ENCODE results near the gene OR2L13. TPM values are rescaled to one million over a fixed set of nuclear protein-coding genes. Genes with fewer than 3 reads are reported as not detected.

OR2L13 gene
- total and polyA plus RNA-seq, 7 donors: not detected

DNA sequence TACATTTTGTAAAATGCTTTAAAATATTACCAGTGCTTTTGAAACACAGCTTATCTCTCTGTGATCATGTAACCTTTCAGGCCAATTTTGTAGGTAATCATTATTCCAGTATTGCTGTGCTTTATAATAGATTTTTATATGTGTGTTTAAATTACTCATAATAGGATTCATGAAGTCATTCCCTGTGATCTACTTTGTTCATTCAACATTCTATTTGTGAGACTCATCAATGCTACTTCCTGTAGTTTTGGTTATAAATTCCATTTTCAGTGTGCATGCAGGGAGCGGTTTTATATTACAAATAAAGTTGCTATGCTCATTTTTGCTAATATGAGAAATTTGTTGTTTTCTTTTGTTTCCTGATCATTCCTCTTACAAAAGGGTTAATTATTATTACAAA, 45.9 kb downstream of the OR2L13 start:
- Histone ChIP-seq H3K4me1 (no peaks in the 10 kb centered on the region), H3K27ac (no peak overlapping the region), H3K27me3 (ENCODE audit: insufficient read depth in 3 of 3, low read length in 2 of 3) (no peaks in the 10 kb centered on the region), H3K36me3 (ENCODE audit: insufficient read depth in 1 of 2, low read depth in 1 of 2) (no peaks in the 10 kb centered on the region), H3K4me3 (no peak overlapping the region), H3K9me3 (no peaks in the 10 kb centered on the region)
- no peak for DNase-seq
- WGBS, 3 donors: 59 to 73% (median 65%) methylated on average over 1 of the region's 1 CpG
- ATAC-seq: no peak
- TF ChIP-seq, protein P1, sequence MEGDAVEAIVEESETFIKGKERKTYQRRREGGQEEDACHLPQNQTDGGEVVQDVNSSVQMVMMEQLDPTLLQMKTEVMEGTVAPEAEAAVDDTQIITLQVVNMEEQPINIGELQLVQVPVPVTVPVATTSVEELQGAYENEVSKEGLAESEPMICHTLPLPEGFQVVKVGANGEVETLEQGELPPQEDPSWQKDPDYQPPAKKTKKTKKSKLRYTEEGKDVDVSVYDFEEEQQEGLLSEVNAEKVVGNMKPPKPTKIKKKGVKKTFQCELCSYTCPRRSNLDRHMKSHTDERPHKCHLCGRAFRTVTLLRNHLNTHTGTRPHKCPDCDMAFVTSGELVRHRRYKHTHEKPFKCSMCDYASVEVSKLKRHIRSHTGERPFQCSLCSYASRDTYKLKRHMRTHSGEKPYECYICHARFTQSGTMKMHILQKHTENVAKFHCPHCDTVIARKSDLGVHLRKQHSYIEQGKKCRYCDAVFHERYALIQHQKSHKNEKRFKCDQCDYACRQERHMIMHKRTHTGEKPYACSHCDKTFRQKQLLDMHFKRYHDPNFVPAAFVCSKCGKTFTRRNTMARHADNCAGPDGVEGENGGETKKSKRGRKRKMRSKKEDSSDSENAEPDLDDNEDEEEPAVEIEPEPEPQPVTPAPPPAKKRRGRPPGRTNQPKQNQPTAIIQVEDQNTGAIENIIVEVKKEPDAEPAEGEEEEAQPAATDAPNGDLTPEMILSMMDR (IDR thresholded peaks at IDR 0.05): no peak
- intact Hi-C loops (cut with DNase I): no loop called here

DNA sequence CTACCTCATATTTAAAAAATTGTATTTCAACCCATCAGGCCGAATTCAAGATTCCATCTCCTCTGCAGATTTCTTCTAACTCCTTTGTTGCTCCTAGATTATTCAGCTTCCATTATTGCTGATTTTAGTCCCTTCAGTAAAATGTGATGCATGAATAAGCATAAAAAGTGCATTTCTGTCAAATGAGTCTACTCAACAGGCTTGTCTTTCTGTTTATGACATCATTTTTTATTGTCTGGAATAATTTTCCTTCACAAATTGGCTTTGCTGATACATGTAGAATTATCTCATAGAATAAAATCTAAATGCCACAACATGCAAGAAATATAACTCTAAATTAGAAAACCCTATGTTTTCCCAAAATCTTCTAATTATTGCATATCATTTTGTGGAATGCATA, 48.3 kb downstream of the OR2L13 start:
- 24 to 53% (median 27%) methylated on average over 1 of the region's 1 CpG for WGBS, 3 donors
- Histone ChIP-seq H3K27ac (no peak overlapping the region), H3K4me3 (no peak overlapping the region), H3K9me3 (peaks cover 9% of the 10 kb centered on the region), H3K4me1 (no peaks in the 10 kb centered on the region), H3K27me3 (ENCODE audit: insufficient read depth in 3 of 3, low read length in 2 of 3) (no peaks in the 10 kb centered on the region), H3K36me3 (ENCODE audit: insufficient read depth in 1 of 2, low read depth in 1 of 2) (no peaks in the 10 kb centered on the region)
- TF ChIP-seq, protein P1 (IDR thresholded peaks at IDR 0.05): no peak
- no peak for ATAC-seq
- intact Hi-C loops (cut with DNase I): no loop called here
- DNase-seq: no peak

DNA sequence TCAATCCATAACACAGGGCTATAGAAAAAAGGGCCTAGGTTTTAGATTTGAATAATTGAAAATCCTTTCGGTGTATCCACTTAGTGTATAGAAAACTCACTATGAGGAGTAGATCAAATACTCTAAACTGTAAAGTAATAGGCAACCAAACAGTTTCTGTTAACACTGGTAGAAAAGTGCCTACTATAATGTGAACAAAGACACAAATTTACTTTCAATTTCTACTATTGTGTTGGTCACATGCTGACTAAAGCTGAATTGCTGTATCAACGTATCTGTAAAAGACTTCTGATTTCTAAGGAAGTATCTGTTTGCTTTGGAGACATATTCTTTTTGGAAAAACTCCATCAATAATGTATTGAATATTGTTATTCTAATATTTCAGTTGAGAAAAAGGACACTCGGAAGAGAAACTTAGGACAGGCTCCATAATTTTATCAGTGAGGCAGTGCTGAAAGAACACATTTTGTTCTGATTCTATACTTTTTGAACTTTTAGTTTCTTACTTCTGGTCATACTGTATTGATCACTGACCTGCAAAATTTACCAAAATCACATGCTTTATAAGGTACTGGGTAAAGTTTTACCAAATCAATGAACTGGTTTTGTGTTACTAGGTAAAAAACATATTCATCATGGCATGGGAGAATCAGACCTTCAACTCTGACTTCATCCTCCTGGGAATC, 49.7 kb downstream of the OR2L13 start, which contains the start of gene OR2M5:
OR2M5 (plus strand) TSS at position 636 of the 686 bp plus-strand sequence; CDS start at position 636, 0 bp downstream.
- intact Hi-C loops (cut with DNase I): no loop called here
- no peak within 1 kb of the TSS for H3K27ac ChIP-seq
- ATAC-seq (no peak), DNase-seq (no peak)
- no peaks in the 10 kb centered on the region for H3K36me3 ChIP-seq (ENCODE audit: insufficient read depth in 1 of 2, low read depth in 1 of 2)
- no peak within 1 kb of the TSS for H3K4me3 ChIP-seq
- TF ChIP-seq, protein P1 (IDR thresholded peaks at IDR 0.05): no peak
- H3K4me1 ChIP-seq: no peaks in the 10 kb centered on the region
- 81 to 87% (median 82%) methylated on average over 3 of the region's 3 CpGs for WGBS, 3 donors
- no peaks in the 10 kb centered on the region for H3K27me3 ChIP-seq (ENCODE audit: insufficient read depth in 3 of 3, low read length in 2 of 3)
- peaks cover 12% of the 10 kb centered on the region for H3K9me3 ChIP-seq

Other genes starting within 250 kb of the OR2L13 start
- gene TRIM58, start 238.0 kb upstream of the OR2L13 start, total RNA-seq: 1 to 10 TPM in 1 of 4 donors, under 1 TPM in 3; 0.06 to 2.4 (median 0.46) TPM
- gene TRIM58, start 238.0 kb upstream of the OR2L13 start, polyA plus RNA-seq: under 1 TPM in 2 of 3 donors, not detected in 1; 0.04 to 0.08 TPM
- gene OR2W3, start 199.6 kb upstream of the OR2L13 start, total RNA-seq: under 1 TPM in 2 of 4 donors, not detected in 2; 0.24 to 0.57 TPM
- under 1 TPM in 1 of 3 donors, not detected in 2; 0.07 TPM for gene OR2W3, start 199.6 kb upstream of the OR2L13 start, polyA plus RNA-seq
- not detected for gene OR2T8, start 174.9 kb upstream of the OR2L13 start, total RNA-seq
- gene OR2T8, start 174.9 kb upstream of the OR2L13 start, polyA plus RNA-seq: not detected
- not detected for gene OR2AJ1, start 170.3 kb upstream of the OR2L13 start, total RNA-seq
- gene OR2AJ1, start 170.3 kb upstream of the OR2L13 start, polyA plus RNA-seq: not detected
- gene OR2L8, start 146.3 kb upstream of the OR2L13 start, total RNA-seq: not detected
- gene OR2L8, start 146.3 kb upstream of the OR2L13 start, polyA plus RNA-seq: not detected
- gene OR2AK2, start 130.0 kb upstream of the OR2L13 start, total RNA-seq: not detected
- gene OR2AK2, start 130.0 kb upstream of the OR2L13 start, polyA plus RNA-seq: not detected
- not detected for gene OR2L5, start 81.5 kb upstream of the OR2L13 start, total RNA-seq
- not detected for gene OR2L5, start 81.5 kb upstream of the OR2L13 start, polyA plus RNA-seq
- not detected for gene OR2L2, start 65.1 kb upstream of the OR2L13 start, total RNA-seq
- gene OR2L2, start 65.1 kb upstream of the OR2L13 start, polyA plus RNA-seq: not detected
- gene OR2L3, start 48.3 kb upstream of the OR2L13 start, total RNA-seq: not detected
- gene OR2L3, start 48.3 kb upstream of the OR2L13 start, polyA plus RNA-seq: not detected
- gene OR2M5, start 50.0 kb downstream of the OR2L13 start, total RNA-seq: not detected
- gene OR2M5, start 50.0 kb downstream of the OR2L13 start, polyA plus RNA-seq: not detected
- gene OR2M2, start 79.6 kb downstream of the OR2L13 start, total RNA-seq: not detected
- not detected for gene OR2M2, start 79.6 kb downstream of the OR2L13 start, polyA plus RNA-seq
- not detected for gene OR2M3, start 102.1 kb downstream of the OR2L13 start, total RNA-seq
- gene OR2M3, start 102.1 kb downstream of the OR2L13 start, polyA plus RNA-seq: not detected
- gene OR2M4, start 136.2 kb downstream of the OR2L13 start, total RNA-seq: not detected
- gene OR2M4, start 136.2 kb downstream of the OR2L13 start, polyA plus RNA-seq: not detected
- gene OR2T33, start 182.8 kb downstream of the OR2L13 start, total RNA-seq: not detected
- gene OR2T33, start 182.8 kb downstream of the OR2L13 start, polyA plus RNA-seq: not detected
- gene OR2T12, start 208.2 kb downstream of the OR2L13 start, total RNA-seq: not detected
- not detected for gene OR2T12, start 208.2 kb downstream of the OR2L13 start, polyA plus RNA-seq
- not detected for gene OR2M7, start 229.4 kb downstream of the OR2L13 start, total RNA-seq
- gene OR2M7, start 229.4 kb downstream of the OR2L13 start, polyA plus RNA-seq: not detected